NCI-H524 (cell line): ENCODE measurements around the gene SMAD9.

Experiments
- DNase-seq, 2 experiments: peaks; one replicate each; lab custom pipeline; 2025; lab: John Stamatoyannopoulos, UW

Gene SMAD9

DNA sequence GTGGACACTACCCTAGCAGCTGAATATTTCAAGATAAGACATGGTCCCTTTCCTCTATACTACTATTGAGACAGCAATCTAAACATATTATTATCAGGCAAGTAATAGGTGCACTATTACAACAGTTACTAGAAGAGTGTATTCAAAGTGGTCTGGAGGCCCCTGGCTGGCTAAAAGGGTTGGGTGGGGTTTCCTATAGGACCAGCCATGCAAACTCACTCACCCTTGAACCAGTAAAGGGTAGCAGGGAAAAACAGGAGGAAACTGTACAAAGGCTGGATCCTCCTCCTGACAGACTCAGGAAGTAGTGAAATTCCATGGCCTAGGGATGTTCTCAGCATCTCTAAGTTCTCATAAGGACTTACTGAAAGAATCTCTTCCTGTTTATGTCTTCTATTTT lies 7.7 kb downstream of the SMAD9 start:
- DNase-seq = no peak

DNA sequence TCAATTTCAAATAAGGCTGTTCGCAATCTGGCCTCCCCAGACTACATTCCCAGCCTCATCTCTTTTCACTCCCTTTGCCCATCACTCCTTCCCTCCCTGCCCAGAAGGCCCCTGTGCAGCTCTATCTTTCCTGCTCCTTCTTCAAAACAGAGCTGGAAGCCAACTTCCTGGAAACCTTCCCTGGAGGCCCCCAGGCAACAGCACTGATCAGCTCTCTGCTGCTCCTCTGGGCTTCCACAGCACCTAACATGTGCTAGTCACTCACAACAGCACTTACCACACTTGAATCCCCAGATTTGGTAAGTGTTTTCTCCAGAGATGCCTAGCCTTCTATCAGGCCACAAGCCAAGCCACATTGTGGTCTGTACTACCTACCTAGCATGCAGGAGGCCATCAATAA lies 9.5 kb downstream of the SMAD9 start:
- no peak for DNase-seq

DNA sequence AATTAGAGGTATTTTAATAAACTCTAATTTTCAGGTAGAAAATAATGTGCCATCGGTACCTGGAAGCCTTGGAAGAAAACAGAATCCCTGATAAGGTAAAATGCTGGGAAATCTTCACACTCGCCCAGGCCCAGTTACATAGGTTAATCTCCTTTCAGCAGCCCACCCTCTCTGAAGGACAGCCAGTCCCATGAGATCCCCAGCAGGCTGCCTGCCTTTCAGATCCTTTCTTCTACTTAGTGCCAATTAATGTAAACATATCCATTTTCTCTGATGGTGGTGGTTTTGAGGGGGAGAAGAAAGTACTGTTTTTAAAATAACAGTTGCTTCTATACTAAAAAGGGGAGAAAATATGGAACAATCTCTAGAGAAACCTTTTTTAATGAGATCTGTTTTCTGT lies 12.2 kb downstream of the SMAD9 start:
- peak; percentile 32 to 53 for DNase-seq

DNA sequence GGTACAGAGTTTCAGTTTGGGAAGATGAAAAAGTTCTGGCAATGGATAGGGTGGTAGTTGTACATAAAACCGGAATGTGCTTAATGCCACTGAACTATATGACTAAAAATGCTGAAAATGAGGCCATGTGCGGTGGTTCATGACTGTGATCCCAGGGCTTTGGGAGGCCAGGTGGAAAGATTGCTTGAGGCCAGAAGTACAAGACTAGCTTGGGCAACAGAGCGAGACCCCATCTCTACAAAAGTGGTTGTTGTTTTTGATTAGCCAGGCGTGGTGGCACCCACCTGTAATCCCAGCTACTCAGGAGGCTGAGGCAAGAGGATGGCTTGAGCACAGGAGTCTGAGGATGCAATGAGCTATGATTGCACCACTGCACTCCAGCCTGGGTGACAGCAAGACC lies 12.8 kb downstream of the SMAD9 start:
- DNase-seq = no peak

DNA sequence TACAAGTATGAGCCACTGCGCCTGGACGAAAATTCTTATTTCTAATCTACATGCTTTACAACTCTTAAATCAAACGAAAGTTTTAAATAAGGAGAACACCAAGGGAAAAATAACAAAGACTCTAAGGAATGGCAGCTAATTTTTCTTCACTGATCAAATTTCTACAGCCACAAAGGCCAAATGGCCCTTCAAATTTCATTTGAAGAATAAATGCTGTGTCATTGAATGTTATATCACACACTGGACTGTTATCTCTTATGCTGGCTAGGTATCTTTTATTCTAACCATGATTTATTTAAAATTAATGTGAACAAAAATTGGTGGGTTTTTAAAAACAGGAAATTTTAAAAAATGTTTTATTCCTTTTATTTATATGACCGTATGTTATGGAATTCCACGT lies 14.1 kb downstream of the SMAD9 start:
- DNase-seq = no peak

DNA sequence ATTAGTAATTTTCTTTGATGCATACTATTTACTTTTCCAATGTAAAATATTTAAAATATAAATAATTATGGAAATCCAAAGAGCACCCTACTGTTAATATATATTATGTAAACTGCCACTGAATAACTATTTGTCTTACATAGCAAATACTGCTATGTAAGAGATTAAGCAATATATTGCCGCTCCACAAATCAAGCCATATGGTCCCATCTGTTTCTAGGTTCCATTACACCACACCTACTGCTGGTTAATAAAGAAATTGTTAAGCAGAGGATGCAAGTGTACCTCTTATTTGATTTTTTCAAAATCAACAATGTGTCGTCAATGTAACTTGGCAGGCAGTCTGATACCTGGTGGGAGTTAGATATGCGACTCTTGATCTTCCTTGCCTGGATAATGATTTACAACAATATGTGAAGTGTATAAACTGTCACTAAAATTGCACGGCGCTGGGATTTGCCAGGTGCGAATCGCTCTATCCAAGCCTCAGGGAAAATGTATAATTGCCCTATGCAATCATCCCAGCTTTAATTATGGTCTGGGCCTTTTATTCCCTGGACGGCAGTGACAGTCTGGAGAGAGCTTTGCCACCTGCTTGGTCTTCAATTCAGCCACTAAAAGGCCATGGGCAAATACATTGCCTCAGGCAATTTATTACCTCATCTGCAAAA lies 16.0 kb downstream of the SMAD9 start:
- peak; percentile 94 to 96 for DNase-seq

DNA sequence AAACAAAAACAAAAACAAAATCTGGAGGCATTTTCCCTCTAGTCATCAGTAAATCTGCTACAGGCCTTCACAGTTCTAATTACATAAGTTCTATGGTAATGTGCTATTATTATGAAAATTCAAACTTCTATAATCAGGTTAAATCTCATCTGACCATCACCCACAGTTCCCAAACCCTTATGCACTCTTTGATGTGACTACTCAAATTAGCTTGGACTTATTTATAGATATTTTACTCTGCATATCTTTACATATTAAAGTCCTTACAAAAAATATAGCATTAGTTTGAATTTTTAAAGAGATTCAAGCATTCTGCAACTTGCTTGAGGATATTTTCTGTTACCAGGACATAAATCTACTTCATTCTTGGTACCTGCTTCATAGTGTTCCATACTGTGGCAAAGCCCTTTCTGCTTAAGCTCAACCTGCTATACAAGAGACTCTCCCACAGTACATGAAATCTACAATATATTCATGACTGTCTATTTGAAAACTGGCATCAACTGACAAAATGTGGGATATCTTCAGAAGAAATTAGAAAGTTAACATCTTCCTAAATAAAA lies 22.9 kb downstream of the SMAD9 start:
- DNase-seq = no peak

DNA sequence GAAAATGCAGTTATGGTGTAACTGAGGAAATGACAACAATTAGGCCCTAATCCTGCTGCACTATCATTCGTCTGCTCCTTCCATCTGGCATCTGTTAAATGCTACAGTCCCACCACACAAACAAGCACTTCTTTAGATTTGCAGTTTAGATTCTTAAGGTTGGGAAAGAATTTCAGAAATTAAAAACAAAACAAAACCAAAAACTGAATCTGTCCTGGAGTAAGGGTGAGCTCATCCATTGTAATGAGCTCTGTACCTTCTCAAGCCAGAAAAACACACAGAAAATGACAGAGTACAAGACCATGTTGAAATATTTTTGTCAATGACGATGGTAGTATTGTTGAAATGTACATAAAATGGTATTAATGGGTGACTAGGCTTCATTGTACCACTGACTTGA lies 28.3 kb downstream of the SMAD9 start:
- DNase-seq = peak; percentile 40 to 75

DNA sequence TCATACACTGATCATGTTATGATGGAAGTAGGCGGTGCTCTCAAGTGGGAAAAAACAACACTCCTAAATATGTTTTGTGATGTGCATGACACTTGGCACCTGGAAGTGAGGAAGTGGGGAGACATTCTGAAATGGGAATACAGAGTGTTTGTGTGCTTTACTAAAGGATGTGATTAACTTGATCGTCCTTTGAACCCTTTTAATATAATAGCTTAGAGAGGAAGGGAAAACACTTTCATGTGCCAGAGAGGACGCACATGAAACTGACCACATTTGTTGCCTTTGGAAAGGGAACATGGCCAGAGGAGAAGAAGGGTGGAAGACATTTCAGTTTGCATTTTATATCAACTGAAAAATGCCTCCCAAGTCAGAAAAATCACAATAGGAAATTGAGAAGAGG lies 31.4 kb downstream of the SMAD9 start:
- no peak for DNase-seq

DNA sequence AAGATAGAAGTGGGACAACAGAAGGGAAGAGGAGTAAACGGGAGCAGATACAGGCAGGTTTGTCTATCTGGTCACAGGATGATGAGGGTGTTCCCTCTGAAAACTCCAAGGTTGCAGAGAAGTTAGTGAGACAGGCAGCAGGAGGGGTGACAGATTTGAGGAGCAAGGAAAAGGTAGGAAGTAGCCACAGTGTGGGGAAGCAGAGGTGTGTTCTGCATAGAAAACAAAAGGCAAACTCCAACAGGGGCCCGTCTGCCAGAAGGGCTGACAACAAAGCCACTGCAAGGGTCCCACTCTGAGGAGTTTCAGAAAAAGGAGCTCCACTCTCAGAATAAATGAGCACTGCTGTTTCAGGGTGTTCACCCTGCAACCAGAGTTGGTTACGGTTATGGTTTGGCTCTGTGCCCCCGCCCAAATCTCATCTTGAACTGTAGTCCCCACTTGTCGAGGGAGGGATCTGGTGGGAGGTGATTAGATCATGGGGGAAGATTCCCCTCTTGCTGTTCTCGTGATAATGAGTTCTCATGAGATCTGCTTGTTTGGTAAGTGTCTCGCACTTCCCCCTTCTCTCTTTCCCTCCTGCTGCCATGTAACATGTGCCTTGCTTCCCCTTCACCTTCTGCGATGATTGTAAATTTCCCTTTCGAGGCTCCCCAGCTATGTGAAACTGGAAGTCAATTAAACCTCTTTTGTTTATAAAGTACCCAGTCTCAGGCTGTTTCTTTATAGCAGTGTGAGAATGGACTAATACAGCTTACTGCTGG lies 32.1 kb downstream of the SMAD9 start:
- DNase-seq = no peak

DNA sequence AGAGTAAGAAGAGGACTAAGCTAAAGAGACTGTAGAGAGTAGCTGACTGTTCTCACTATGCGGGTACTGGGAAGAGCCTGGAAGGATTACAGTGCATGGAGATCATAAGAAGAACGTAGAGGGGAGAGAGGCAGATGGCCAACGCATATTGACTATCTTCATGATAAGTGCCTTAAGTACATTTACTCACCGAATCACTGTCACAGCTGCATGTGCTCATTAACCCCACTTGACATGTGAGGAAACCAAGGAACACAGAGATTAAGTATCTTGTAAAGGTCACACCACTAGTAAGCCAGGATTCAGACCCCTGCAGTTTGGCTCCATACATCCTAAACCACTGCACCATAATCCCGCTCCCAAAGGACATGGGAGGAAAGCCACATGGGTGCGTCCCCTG lies 34.1 kb downstream of the SMAD9 start:
- peak; percentile 92 to 98 for DNase-seq

DNA sequence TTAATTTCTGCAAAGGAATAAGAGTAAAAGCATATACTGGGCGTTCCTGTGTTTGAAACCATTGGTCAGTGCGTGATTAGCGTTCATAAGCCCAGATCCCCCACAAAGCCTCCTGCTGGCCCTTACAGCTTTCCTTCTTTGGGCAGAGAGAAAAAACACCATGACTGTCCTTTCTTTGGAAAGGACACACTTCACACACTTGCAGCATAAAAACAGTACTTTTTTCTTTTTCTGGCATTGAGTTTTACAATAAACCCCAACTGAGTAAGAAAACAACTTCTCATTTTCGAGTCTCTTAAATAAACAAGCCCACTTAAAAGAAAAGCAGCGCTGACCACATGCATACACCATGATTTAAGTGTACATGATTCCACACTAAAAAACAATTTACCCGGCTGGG lies 35.8 kb downstream of the SMAD9 start:
- DNase-seq = no peak

DNA sequence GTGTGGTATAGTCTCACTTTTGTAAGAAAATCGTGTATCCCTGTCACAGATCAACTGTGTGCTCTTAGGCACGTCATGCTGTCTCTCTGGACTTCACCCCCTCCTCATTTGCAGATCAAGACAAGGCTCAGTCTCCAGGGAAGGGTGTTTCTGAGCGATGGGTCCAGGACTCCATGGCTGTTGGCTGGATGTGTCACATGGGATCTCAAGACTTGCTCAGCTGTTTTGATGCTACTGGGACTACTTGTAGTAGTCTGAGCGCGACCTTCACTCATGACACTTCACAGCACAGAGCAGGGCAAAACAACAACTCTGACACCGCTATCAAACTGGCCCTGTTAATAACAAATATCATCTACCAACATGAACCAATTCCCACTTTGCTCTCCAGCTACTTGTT lies 36.2 kb downstream of the SMAD9 start:
- no peak for DNase-seq

DNA sequence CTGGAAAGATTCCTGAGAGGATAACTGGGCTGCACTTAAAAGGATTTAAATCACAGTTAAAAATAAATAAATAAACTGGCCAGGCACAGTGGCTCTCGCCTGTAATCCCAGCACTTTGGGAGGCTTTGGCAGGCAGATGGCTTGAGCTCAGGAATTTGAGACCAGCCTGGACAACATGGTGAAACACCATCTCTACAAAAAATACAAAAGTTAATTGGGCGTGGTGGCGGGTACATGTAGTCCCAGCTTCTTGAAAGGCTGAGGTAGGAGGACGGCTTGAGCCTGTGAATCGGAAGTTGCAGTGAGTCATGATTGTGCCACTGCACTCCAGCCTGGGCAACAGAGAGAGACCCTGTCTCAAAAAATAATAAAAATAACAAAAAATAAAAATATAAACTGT lies 36.6 kb downstream of the SMAD9 start:
- peak; percentile 60 to 72 for DNase-seq

DNA sequence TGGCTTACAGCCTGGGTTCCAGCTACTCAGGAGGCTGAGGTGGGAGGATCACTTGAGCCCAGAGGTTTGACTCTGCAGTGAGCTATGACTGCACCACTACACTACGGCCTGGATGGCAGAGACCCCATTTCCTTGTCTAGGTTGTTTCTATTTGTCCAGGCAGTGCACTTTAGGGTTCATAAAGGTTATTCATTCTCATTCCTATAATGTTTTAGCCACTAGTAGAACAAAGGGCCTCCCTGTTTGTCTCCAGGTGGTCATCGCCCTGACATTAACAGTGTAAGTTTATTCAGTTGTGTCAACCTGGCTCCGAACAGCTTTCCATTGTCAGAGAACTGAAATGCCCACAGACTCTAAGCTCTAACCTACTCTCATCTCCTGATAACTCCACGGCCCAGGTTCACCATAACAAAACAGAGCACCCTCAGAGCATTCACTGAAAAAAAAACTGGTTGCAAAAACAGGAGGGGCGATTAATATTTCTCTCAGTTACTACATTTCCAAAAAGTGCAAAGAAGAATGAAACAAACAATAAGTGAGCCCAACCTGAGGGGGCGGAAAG lies 37.1 kb downstream of the SMAD9 start:
- no peak for DNase-seq

DNA sequence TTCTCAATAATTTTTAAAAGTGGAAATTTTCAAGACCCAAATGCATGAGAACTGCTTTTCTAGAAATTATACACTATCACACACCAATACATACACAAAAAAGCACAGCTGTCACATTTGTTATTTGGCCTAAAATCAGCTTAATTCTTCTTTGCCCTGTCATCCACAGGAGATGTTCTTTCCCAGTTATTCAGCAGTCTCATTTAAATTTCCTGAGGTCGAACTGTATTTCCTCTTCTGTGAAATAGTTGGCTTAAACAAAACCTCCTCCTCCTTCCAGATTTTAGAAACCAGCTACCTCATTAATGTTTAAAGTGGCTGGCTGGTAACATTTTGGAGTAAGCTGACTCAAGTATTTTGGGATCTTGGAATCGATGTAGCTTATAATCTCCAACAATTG lies 39.1 kb downstream of the SMAD9 start:
- no peak for DNase-seq

DNA sequence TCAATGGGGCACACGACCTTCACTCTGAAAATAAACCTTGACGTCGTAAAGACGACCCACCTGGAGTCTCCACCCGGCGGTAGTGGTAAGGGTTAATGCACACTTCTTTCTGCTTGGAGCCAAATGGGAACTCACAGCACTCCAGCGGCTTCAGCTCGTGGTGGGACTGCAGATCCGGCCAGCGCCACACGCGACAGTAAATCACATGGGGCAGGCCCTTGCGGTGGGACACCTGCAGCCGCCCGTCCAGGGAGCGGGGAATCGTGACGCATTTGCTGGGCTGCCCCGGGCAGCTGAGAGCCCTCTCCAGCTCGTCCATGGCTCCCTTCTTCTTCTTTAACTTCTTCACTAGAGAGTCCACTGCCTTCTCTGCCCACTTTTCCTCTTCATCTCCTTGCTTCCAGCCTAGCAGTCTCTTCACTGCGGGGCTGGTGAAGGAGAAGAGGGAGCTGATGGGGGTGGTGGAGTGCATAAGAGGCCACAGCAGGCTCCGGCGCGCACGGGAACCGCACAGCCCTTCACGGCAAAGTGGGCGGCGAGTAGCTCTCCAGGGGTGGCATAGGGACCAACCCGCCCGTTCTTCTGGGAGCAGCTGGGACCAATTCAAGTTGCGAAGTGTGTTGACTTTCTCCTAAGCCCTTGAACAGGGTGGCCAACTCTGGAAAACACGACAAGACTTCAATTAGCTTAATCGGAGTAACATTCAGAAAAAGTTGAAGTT lies 40.7 kb downstream of the SMAD9 start:
- no peak for DNase-seq

DNA sequence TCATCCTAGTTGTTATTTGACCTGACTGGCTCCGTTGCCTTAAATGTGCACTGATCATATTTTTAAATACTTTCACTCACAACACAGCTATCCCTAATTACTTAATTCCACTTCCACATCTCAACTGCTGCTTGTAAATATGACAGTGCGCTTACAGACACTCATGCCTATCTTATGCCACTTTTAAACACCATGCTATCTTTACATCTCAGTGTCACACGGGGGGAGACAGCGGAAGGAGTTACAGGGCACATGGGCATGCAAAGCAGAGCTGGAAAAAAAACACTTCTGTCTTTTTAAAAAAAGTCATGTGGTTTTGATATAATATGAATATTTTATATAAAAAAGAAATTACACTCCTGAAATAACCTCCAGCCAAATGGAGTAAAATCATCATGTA lies 44.1 kb downstream of the SMAD9 start:
- DNase-seq = no peak

DNA sequence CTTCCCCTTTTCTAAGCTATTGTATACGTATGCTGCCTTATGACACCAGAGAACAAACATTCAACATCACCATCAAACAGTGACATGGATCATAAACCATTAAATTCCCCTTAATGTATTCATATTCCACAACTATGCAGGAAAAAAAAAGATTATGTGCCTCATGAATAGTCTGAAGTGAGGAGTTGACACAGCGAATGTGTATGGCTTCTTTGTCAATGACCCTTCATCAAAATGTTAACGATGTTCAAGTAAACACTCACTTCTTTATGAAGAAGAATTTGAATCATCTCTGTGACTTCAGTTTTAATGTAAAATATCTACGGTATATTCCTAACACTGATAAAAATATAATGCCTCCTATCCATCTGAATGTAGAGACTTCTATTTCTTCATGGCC lies 44.6 kb downstream of the SMAD9 start:
- no peak for DNase-seq

DNA sequence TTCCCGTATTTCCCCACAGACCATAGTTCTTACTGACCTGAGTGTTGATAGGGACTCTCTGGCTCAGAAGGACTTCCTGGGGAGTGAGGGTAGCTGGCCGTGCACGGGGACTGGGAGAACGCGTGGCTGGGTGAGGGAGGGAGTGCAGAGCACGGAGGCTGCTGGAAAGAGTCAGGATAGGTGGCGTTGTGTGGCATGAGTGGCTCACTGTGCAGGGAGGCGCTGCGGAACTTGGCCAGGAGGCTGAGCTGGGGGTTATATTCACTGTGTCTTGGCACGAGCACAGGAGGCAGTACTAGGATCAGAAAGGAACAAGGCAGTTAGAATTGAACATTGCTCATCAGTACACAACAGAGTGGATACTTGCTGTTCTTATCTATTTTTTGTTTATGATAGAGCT lies 47.4 kb downstream of the SMAD9 start:
- no peak for DNase-seq

DNA sequence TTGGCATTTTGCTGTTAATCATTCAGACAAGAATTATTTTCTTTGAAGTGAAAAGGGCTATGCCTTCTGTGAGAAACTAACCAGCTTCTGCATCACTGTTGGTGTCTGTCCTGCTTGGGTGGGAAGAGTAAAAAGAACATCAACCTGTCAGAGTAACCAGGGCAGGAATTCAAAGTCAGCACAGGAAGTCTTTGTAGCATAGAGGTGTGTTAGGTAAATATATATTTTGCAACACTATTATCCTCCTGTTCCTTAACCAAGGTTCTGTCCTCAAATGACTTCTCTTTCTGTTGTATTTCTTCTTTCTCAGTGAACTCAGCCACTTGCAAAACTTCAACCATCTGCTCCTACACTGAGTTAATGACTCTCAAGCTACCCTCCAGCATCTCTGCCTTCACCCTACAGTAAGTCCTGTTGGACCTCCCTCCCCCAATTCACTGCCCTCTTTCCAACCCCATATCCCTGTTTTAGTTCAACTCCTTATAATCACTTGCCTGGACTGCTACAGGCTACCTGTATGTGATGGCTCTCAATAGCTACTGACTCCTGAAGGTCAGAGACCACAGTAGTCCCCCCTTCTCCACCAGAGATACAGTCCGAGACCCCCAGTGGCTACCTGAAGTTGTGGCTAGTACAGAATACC lies 49.9 kb downstream of the SMAD9 start:
- peak in 1 of 2 experiments; percentile 62 for DNase-seq

DNA sequence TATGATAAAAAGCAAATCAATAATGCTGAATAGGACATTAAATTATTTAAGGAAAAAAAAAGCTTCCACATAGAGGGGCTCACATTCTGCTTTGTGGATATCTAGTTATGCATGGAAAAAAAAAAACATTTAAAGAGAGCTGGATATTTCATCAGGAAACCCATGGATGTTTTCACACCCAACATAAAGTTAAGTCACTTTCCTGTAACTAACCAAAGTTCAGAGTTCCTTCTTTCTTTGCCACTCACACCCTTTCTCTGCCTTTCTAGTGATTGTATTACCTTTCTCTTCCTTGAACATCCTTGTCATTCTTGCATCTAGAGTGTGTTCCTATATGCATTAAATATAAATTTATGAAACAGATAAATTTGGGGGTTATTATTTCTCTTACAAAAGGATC lies 53.8 kb downstream of the SMAD9 start:
- no peak for DNase-seq
